Cortex of kidney (tissue), 1 donor: ENCODE measurements around the gene RASSF4.

ENCODE experiments used
- DNase-seq: peaks from one replicate; lab custom pipeline; 2025; lab: John Stamatoyannopoulos, UW

Gene RASSF4

DNA sequence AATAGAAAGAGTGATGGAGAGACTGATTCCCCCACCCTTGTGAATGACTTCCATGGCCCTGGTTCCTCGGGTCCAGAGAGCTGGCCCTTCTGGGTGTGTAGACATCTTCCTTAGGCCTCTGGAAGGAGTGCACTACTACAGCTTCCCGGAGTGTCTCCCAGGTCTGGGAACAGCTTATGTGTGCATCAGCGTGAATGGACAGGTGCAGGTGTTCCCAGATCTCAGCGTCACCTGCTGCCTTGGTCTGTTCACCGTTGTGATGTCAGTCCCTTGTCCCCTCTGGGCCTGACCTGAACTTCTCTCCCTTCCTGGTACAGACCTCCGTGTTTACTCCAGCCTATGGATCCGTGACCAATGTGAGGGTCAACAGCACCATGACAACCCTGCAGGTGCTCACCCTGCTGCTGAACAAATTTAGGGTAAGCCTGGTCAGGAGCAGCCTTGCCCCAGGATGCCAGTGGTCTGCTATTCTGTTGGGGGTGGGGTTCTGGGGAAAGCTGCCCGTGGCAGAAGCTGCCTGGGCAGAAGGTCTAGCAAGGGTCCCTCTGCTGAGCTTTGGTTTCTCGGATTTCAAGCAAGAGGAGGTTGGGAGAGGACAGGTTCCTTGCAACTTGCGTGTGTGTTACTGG lies 29.5 kb downstream of the RASSF4 start:
- no peak for DNase-seq

DNA sequence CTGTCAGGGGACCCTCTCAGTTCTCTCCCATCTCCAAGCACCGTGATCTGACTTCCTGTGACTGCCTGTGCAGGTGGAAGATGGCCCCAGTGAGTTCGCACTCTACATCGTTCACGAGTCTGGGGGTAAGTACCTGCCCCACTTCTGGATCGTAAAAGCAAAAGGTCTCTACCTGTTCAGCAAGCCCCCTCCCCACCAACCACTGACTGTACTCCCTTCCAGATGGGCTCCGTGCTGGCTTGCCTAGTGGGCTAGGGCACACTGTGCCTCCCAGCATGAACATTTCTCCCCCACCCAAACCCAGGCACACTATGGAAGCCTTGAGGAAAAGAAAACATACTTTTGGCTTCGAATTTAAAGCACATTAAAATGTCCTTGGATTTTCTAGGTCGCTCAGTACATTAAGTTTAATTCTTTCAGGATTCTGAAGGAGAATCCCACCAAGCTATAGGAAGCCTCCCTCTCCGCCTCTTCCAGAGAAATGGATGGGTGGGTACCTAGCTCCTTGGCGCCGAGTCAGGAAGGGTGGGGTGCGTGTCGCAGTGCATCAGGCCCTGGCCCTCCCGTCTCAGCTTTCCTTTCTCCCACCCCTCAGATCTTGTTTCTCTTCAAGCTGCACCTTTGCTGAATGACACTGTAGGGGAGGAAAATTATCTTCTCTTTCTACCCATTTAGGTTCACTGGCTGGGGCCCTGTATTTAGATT lies 30.1 kb downstream of the RASSF4 start:
- DNase-seq: no peak

DNA sequence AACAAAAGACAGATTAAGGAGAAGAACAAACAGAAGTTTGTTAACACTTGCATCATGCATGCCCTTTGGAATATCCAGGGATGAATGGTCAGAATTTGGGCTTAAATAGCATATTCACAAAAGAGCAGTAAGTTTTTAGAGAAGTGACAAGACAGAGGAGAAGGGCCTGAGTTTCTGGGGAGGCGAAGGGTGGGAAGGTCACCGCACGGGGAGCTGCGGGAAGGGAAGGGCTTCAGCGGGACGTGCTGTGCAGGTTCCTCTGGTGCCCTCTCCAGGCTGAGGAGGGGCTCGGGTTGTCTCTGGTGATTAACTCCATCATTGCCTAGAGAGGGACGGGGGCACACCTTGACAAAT lies 30.7 kb downstream of the RASSF4 start:
- no peak for DNase-seq

DNA sequence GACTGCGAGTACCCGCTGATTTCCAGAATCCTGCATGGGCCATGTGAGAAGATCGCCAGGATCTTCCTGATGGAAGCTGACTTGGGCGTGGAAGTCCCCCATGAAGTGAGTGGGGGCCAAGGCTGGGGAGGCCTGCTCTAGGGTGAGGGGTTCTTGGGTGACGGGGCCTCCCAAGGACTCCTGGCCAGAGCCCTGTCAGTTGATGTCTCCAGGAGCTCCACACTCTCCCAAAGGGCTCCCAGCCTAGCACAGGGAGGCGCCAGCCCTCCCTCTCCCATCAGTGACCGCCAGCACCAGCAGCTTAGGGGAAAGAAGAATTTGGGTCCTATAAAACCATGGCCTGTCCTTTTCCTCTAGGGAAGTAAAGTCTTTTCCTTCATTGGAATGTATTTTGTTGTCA lies 31.4 kb downstream of the RASSF4 start:
- no peak for DNase-seq

DNA sequence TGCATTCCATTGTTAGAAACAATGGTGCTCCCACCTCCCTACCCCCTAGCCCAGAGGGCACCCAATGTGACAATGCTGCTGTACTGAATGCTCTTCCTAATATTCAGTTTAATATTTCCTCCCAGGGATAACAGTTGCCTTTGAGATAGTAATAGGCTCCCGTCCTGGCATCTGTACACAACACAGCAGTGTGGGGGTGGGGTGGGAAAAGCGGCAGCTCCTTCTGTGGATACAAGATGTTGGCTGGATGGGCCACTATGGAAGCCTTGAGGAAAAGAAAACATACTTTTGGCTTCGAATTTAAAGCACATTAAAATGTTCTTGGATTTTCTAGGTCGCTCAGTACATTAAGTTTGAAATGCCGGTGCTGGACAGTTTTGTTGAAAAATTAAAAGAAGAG lies 32.0 kb downstream of the RASSF4 start:
- no peak for DNase-seq

DNA sequence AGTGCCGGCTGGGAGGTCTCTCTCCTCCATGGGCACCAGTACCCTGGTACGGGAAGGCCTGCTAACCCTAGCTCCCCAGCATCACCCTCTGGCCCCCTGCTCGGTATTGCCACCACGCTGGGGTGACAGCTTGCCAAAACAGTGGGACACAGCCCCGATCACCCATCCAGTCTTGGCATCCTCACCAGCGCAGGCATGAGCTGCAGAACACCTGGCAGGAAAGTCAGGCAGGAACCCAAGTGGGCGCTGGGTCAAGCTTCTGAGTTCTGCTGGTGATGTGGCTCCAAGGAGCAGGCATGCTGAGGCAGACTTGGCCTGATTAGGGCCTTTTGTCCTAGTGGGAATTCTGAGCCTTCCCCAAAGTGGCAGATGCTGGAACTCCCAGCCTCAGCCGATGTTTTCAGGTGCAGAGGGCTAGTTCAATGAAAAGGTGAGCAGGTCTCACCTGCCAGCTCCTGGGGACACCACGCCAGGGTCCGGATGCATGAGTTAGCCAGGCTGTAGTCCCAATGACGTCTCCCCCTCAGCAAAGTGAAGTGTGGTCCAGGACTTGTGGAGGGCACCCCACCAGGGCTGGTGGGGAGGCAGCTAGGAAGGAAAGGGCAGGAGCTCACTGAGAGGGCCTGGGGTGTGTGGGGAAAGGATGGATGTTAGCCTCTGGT lies 32.6 kb downstream of the RASSF4 start:
- no peak for DNase-seq

DNA sequence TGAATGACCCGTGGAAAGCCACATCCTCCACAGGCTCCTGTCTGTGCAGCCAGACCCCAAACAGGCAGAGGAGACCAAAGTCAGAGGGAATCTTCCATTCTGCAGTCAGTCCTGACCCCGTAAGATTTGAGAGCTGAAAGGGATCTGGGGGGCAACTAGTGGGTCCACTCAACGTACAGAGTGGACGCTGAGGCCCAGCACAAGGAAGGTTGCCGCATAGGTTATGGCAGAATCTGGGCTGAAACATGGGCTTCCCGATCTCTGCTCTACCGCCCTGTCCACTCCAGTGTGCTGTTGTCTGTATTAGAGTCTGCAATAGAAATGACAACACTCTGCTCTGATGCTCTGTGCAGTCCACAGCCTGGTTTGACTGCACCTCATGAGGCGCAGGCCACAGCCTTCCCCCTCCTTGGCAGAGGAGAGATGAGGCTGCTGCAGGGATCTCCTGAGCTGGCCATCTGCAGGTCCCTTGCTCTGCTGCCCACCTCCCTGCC lies 33.2 kb downstream of the RASSF4 start:
- no peak for DNase-seq

DNA sequence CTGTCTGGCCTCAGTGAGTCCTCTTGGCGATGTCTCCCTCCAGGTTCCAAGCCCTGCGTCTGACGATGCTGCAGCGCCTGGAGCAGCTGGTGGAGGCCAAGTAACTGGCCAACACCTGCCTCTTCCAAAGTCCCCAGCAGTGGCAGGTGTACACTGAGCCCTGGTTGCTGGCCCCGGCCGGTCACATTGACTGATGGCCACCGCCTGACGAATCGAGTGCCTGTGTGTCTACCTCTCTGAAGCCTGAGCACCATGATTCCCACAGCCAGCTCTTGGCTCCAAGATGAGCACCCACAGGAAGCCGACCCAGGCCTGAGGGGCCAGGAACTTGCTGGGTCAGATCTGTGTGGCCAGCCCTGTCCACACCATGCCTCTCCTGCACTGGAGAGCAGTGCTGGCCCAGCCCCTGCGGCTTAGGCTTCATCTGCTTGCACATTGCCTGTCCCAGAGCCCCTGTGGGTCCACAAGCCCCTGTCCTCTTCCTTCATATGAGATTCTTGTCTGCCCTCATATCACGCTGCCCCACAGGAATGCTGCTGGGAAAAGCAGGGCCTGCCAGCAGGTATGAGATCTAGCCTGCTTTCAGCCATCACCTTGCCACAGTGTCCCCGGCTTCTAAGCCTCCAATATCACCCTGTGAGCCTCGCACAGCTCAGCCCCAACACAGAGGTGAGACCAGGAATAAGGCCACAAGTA lies 33.8 kb downstream of the RASSF4 start:
- DNase-seq: no peak

DNA sequence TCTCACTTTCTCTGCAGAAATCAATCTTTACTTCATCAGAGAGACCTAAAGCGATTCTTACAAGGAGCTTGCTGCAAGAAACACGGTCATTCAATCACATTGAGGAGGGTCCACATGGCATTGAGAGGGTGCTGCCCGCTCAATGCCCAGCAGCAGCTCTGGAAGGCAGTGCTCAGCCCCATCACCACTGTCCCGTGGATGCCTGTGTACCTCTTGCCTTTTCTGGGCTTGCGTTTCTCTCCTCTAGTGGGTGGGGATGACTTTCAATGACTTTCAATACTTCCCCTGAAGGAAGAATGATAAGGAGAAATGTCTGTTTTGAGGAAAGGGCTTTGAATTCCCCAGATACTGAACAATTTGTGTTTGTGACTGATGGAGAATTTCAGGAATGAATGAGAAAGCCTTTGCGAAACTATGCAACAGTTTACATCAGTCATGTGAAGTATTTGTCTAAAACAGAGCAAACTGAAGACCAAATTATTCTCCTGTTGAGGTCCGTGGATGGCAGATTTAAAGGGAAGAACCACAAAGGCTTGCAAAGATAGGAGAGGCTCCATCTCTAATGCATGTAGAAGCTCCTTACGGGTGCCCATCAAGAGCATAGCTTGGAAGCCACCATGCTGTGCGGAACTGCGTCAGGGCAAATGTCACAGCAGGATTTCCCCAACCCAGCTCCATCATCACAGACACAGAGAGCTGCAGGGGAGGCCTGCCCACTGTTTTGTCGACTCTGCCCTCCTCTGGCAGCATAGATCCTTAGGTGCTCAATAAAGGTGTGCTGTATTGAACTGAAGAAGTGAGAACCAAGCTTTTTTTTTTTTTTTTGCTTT lies 34.5 kb downstream of the RASSF4 start:
- no peak for DNase-seq

DNA sequence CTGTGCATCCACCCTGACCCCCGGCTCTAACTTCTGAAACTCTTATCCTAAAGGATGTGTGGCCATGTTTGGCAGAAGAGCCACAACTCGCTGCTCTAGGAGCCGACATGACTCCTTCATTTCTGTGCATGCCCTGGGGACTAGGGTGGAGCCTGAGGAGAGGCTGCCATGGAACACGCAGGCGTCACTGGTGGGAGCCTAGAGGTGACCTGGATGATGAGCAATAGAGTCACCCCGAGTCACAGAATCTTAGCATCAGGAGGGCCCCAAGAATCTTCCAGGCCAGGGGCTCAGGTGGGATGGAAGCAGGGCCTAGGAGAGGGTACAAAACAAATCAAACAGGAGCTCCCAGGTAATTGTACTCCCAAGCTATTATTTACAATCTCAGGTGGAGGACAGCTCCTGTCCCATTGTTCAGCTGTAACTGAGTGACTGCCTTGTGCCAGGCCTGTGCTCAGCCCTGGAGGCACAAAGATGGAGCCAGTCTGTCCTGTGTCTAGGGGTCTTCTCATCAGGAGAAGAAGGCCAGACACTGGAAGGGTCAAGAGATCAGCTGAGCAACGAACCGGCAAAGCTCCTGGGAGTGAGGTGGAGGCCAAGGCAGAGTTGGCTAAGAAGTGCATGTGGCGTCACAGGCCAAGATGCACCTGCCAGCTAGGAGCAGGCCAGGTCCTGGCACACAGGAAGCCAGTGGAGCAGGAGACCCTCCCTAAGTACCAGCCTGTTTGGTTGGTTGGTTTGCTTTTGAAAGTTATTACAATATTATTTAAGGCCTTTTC lies 35.3 kb downstream of the RASSF4 start:
- no peak for DNase-seq

DNA sequence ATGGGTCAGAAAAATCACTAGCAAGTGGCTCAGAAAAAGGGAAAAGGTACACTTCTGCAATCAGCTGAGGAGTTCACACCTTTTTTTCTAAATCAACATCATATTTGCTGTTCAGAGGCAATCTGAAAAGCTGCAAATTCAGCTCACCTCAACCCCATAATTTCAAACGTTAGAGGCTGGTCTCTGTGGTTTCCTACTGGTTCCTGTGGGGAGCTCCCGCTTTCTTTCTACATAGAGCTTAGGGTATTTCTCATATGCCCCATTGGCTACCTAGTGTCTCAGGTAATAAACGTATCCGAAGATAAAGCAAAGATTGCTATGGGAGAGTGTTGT lies 35.9 kb downstream of the RASSF4 start:
- no peak for DNase-seq

DNA sequence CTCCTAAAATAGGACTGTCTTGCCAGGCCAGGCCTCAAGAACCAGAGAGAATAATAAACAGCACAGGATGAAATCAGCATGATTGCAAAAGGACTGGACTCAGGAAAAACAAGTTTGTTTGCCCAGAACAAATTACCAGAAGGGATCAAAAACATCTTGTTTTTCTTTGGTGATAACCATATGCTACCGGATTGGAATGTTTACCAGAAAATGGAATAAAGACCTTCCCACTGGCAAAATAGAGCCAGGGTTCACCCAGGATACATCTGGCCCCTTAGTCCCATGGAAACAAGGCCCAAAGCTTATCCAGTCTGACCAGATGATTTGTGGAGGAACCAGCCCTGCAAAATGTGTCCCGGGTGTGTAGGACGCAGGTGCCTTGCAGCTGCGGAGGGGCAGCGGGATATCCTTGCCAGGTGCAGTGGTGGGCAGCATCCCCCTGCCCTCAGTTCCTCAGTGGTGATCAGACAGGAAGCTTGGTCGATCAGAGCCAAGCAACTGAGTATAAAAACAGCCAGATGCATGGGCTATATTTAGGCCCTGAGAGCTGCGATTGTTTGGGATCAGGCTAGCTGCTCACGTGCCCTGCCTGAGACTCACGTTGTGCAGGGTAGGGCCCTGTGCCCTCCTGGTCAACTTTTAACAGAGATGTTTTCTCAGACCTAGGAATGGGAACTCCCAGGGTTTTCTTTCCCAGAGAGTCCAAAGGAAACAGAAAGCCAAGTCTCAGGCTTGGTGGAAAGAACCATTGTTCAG lies 36.5 kb downstream of the RASSF4 start:
- DNase-seq: no peak

DNA sequence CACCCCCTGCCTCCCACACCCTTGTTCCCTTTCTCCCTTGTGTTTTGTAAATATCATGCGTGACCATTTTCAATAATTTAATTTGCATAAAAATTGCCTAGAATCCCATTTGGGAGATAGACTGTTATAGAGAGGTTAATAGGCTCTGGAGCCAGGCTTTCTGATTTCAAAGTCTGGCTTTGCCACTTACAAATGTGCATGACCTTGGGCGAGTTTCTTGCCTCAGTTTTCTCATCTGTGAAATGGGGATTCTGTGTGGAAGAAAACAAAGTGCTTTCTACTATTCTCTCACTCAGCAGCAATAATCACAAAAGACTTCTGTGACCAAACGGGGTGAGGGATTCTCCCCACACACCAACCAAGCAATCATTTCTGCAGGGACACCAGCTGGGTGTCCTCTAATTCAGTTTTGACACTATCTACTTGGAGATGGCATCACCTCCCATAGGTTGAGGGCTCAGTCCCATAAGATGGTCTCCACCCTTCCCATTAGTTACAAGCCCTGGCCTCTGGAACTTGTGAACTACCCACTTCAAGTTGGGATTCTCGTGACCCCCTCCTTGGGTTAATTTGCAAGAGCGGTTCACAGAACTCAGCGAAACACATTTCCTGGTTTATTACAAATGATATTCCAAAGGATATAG lies 37.6 kb downstream of the RASSF4 start:
- DNase-seq: no peak

DNA sequence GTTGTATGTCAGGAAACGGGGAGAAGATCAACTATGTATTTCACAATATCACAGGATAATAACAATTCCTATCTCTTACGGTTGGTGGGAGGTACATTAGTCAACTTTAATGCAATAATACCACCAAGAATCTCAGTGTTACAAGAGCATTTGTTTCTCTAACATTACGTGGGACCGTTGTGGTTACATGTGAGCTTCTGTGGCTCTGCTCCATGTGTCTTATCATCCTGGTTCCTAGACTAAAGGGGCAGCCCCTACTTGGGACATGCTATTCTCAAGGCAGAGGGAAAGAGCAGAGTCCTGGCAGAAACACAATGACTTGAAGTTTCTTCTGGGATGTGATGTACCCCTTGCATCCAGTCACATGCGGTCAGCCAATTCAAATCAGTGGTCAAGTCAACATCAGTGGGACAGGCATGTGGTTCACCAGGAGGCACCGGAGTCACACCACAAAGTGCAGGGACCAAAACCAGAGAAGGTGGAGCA lies 38.6 kb downstream of the RASSF4 start:
- DNase-seq: no peak

DNA sequence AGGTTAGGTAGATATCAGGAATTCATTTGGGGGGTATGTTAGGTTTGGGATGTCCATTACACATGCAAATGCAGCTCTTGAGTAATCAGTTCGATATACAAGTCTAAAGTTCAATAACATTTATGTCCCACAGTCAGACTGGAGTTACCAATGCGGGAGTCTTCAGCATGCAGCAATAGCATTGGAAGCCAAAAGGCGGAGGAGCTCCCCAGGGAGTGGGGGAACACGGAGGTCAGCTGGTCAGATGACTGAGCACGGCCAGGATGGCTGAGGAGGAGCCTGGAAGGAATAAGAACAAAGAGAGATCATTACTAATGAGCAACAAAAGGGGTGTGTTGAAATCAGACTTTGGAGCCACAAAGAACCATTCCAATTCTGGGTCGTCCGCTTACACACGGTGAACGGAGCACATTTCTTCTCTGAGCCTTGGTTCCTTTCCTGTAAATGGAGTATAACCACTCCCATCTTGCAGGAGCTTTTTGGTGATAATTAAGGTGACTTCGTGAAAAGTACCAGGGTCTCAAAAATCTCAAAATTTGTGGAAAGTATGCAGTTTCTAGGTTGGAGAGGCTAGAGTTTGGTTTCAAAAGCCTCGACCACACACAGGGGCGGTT lies 40.6 kb downstream of the RASSF4 start:
- no peak for DNase-seq

DNA sequence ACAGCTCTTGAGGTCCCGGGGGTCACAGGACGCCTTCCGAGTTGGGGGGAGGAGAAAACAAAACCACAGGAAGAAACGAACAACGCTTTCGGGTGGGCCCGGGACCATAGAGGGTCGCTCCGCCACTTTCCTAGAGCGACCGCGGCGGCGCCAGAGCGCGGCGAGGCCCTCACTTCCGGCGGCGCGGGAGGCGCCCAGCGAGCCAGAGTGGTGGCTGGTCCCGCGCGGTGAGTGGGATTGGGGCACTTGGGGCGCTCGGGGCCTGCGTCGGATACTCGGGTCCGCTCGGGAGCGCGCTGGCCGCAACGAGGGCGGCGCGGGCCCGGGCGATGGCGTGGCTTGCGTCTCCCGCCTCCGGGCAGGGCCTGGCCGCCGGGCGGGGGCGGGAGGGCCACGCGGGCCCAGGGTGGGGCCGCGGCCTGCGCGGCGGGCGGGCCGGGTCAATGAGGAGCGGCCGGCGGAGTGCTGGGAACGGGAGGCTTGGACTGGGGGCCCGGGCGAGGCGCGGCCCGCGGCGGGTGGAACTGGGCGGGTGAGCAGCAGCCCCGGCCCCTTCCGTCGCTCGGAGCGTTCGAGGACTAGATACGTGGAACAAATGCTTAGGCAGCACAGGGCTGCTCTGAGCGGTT lies 41.3 kb downstream of the RASSF4 start, which contains the start of gene ZNF22:
Gene ZNF22, plus strand, starts transcription at position 172 of the 629 bp plus-strand sequence. CDS start 2,446 bp downstream, outside the sequence.
- DNase-seq: no peak

DNA sequence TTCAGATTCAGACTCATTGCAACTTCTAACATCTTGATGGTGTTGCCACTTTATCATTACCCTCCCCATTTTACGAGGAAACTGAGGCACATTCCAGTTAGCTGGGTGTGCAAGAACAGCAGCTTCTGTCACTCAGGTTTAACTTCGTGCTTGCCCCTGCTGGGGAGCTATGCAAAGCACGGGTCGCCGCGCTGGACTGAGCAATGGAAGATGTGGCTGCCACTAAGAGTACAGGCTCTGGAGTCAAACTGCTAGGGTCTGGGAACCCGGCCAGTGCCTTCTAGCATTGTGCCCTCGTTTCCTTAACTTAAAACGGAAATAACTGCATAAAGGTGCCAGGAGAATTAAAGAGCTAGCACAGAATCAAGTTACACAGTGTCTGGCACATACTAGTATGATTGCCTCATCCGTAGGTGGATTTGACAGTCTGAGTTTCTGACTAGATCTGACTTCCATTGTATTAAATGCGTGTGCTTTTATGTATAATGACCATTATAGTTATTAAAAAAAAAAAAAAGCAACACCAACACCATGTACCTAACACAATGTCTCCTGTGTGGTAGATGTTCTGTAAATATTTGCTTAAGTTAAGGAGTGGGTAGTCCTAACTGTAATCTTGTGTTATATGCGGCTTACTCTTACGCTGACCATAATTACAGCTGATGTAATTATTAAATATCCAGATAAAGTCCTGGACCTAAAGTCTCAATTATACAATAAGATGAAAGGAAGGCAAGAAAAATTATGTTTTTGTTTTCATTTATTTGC lies 42.0 kb downstream of the RASSF4 start:
- DNase-seq: no peak

DNA sequence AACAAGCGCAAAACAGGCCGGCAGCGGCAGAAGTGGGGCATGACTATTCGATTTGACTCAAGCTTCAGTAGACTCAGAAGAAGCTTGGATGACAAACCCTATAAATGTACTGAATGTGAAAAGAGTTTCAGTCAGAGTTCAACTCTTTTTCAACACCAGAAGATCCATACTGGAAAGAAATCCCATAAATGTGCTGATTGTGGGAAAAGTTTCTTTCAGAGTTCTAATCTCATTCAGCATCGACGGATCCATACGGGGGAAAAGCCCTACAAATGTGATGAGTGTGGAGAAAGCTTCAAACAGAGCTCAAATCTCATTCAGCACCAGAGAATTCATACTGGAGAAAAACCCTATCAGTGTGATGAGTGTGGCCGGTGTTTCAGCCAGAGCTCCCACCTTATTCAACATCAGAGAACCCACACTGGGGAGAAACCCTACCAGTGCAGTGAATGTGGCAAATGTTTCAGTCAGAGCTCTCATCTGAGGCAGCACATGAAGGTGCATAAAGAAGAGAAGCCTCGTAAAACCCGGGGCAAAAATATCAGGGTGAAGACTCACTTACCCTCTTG lies 43.9 kb downstream of the RASSF4 start:
- no peak for DNase-seq
